ENCODE data around the gene VRK2.
"Not testable (repeated sequence)": the region's sequence is repeated elsewhere in the genome, so short reads cannot be mapped to it uniquely, and the experiment has no call there.

VRK2 gene

DNA sequence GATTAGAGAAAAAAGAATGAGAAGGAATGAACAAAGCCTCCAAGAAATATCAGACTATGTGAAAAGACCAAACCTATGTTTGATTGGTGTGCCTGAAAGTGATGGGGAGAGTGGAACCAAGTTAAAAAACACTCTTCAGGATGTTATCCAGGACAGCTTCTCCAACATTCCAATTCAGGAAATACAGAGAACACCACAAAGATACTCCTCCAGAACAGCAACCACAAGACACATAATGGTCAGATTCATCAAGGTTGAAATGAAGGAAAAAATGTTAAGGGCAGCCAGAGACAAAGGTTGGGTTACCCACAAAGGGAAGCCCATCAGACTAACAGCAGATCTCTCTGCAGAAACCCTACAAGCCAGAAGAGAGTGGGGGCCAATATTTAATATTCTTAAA is 123.2 kb downstream of the VRK2 start:
- not testable (repeated sequence) for DNase-seq (ENCODE audit: low read depth)

DNA sequence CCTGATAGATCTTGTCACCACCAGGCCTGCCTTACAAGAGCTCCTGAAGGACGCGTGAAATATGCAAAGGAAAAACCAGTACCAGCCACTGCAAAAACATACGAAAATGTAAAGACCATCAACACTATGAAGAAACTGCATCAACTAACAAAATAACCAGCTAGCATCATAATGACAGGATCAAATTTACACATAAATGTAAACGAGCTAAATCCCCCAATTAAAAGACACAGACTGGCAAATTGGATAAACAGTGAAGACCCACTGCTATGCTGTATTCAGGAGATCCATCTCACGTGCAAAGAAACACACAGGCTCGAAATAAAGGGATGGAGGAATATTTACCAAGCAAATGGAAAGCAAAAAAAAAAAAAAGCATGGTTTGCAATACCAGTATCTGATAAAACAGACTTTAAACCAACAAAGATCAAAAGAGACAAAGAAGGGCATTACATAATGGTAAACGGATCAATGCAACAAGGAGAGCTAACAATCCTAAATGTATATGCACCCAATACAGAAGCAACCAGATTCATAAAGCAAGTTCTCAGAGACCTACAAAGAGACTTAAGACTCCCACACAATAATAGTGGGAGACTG is 123.8 kb downstream of the VRK2 start:
- not testable (repeated sequence) for DNase-seq (ENCODE audit: low read depth)

DNA sequence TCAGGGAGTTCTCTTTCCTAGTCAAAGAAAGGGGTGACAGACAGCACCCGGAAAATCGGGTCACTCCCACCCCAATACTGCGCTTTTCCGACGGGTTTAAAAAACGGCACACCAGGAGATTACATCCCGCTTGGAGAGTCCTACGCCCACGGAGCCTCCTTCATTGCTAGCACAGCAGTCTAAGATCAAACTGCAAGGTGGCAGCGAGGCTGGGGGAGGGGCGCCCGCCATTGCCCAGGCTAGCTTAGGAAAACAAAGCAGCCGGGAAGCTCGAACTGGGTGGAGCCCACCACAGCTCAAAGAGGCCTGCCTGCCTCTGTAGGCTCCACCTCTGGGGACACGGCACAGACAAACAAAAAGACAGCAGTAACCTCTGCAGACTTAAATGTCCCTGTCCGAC is 125.2 kb downstream of the VRK2 start:
- not testable (repeated sequence) for DNase-seq (ENCODE audit: low read depth)

DNA sequence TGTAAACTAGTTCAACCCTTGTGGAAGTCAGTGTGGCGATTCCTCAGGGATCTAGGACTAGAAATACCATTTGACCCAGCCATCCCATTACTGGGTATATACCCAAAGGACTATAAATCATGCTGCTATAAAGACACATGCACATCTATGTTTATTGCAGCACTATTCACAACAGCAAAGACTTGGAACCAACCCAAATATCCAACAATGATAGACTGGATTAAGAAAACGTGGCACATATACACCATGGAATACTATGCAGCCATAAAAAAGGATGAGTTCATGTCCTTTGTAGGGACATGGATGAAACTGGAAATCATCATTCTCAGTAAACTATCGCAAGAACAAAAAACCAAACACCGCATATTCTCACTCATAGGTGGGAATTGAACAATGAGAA is 130.6 kb downstream of the VRK2 start:
- not testable (repeated sequence) for DNase-seq (ENCODE audit: low read depth)

DNA sequence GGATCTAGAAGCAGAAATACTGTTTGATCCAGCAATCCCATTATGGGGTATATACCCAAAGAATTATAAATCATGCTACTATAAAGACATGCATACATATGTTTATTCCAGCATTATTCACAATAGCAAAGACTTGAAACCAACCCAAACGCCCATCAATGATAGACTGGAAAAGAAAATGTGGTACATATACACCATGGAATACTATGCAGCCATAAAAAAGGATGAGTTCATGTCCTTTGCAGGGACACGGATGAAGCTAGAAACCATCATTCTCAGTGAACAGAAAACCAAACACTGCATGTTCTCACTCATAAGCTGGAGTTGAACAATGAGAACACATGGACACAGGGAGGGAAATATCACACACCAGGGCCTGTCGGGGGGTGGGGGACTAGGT is 133.6 kb downstream of the VRK2 start:
- DNase-seq (ENCODE audit: low read depth) = not testable (repeated sequence)

DNA sequence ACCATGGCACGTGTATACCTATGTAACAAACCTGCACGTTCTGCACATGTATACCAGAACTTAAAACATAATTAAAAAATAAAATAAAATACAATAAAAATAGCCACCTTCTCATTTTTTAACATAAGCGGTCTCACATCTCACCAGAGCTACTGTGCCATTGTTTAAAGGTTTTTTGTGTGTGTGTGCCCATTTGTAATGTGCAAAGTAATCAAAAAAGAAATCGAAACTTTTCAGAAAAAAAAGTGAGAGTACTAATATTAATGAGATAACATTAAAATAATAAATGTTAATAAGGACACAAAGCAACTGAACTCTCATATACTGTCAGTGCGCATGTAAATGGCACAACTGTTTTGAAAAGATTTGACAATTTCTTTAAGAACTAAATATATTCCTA is 134.0 kb downstream of the VRK2 start:
- DNase-seq (ENCODE audit: low read depth) = no peak

DNA sequence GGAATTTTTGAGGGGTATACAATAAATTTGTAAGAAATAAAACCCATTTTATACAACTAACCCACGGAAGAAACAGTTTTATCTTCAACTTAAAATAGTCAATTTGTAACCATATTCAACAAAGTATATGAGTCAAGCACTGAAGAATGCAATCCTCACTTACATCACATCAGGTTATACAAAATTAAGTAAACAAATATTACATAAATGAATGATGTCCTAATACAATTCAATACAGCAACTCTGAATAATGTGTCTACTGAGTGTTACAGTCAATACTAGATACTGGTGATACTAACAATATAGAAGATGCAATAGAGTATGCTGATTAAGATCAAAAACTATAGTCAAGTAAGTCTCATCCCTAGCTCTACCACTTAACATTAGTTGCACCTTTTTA is 135.9 kb downstream of the VRK2 start:
- no peak for DNase-seq (ENCODE audit: low read depth)

DNA sequence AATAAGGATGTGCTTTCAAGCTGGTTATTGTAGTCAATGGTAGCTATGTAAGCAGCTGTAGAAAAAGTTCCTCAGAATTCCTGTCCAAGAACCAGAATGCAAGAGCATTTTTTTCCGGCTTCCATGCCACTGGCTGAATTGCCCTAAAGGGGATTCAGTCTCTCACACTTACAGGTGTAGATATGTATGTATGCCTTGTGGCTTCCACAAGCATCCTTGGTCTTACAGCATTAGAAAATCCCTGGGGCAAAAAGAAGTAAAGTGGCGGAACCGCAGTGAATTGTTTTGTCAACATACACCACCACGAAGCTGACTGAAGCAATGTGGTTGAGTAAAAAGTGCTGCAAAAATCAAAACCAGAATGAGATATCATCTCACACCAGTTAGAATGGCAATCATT is 139.9 kb downstream of the VRK2 start:
- DNase-seq (ENCODE audit: low read depth) = no peak

DNA sequence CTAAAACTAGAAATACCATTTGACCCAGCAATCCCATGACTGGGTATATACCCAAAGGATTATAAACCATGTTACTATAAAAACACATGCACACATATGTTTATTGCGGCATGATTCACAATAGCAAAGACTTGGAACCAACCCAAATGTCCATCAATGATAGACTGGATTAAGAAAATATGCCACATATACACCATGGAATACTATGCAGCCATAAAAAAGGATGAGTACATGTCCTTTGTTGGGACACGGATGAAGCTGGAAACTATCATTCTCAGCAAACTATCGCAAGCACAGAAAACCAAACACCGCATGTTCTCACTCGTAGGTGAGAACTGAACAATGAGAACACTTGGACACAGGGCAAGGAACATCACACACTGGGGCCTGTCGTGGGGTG is 140.4 kb downstream of the VRK2 start:
- DNase-seq (ENCODE audit: low read depth) = not testable (repeated sequence)

DNA sequence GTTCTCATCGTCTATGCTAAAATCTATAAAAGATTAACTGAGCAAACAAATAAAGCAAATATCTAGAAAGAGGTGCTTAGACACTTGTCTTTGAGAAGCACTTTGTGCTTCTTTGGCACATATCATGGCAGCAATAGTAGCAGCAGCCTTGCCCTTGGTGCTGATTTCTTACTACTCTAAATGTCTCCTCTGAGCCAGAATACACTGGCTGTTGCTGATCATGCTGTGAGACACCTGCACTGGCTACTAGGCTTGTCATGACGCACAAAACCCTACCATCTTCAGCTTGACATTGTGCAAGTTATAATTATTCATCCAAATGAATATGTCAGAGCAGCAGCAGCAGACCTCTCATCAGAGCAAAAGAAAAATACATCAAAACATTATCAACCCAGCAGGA is 147.9 kb downstream of the VRK2 start:
- DNase-seq (ENCODE audit: low read depth) = no peak

DNA sequence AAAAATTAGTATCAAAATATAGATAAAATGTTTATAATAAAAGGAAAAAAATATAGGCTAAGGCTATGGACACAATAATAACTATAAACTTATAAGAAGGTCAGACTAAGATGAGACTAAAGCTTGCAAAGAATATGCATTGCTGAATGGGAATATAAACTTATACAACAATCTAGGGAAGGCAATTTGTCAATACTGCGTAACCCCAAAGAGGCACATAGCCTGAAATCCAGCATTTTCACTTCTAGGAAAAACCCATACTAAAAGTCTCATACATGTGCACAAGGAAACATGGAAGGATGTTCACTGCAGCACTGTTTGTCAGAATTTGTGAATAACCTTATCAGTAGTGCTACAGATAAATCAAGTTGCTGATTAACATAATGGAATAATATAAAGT is 149.1 kb downstream of the VRK2 start:
- DNase-seq (ENCODE audit: low read depth) = no peak

DNA sequence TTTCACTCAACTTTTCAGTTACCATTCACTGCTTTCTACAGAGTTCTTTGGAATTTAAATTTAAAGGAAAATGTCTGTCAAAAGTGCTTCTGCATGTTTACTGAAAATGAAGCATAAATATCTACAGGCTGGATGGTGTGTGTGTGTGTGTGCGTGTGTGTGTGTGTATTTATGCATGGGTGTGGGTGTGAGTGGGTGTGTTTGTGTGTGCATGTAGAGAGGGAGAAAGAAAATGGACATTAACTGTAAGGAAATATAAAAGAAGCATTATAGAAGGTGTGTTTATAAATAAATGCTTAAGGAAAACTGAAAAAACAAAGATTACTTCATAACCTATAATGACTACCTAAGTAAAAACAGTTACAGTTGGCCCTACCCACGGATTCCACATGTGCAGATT is 151.3 kb downstream of the VRK2 start:
- no peak for DNase-seq (ENCODE audit: low read depth)

DNA sequence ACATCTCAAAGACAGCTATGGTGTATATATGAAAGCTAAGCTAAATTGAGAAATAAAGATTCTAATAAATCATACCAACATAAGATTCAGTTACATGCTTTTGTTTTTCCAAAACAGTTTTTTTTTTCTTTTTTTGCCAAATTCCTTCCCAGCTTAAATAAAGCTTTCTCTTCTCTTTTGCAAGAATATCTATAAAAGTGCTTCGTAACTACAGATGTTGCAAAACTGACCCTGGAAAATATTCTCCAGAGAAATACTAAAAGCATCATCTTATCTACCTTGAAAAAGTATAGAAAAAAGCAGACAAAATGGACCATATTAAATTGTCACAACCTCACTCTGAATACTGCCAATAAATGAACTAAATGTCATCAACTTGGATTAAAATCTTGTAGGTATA is 155.8 kb downstream of the VRK2 start:
- no peak for DNase-seq (ENCODE audit: low read depth)

DNA sequence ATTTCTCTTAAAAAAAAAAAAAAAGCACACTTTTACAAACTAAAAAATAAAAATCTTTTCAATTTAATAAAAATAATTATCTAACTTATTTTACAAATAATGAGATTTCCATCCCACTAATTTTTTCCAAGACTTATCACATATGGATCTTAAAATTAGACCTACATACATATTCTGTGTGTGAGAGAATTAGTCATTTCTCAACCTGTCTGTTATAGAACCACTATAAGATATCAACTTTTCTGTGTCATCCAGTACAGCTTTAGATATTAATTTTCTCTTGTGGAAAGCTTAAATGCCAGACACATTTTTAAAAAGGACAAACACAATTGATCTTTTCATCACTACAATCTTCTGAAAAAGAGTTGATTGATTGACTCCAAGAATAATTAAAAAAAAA is 156.4 kb downstream of the VRK2 start:
- DNase-seq (ENCODE audit: low read depth) = no peak

DNA sequence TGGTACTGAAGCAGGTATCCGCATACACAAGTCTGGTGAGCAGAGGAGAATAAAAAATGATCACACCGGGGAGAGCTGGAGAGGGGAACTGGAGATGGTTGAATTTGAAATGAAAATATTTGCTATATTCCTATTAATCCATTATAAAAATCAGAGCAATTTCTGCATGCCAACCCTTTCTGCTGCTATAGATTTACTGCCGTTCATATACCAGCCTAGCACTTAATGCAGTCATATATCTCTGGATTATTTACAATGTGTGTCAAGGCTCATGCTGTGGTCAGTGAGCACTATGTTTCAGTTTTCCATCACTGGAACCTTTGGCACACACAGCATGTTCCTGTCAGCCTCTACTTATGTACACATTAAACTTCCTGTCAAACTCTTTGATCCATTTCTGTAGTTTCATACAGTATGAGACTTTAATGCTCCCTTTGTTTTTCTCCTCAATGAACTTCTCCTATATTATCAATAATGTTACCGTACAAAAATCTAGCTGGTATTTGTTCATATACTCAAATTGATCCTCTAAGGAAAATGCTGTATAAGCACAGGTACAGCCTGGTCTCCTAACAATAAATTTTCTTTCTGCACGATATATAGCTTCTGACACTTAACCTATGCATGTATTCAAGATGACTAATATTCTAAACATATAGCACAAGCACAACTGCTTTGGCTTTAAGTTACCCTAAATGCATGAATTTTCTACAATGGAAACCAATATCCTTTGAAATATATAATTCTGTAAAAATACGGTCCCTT is 157.8 kb downstream of the VRK2 start:
- no peak for DNase-seq (ENCODE audit: low read depth)

DNA sequence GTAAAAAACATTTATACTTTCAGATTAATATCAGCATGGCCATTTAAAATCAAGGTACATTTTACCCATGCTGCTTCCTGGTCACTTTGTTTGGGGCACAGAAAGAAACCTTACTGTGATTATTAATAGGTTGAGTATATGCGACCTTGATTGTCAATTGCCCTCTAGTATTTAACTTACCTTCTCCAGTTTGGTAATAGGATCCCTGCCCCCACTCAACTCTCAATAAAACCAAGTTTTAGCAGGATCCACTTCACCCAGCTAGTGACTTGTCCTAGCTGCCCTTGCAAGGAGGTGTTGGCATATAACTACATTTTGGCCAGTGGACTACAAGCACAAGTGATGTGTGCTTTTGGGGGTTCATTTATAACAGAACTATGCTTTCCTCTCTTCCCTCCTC is 160.2 kb downstream of the VRK2 start:
- no peak for DNase-seq (ENCODE audit: low read depth)

DNA sequence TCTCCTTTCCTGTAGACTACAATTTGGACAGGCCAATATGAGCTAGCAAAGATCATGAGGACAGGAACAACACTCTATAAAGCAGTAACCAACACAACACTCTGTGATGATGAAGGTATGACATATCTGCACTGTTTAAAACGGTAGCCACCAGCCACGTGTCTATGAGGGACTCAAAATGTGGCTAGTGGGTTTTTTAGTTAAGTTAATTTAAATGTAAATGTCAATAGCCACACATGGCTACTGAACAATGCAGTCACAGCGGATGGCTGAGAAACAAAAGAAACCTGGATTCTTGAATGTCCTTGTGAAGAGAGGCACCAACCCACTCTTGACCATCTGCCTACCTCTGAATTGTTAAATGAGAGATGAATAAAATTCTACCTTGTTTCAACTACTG is 160.6 kb downstream of the VRK2 start:
- no peak for DNase-seq (ENCODE audit: low read depth)

Data from stimulated activated CD8-positive, alpha-beta memory T cell treated with anti-CD3 and anti-CD28 coated beads, Interleukin-15, amount 100 ng/mL, for 24 hours (primary cell).